GM10248 (cell line): Measurements from ENCODE around the gene RASSF5.

Experiments used
- CTCF ChIA-PET: fragments of 300-600 bp; sonication (Branson Sonifier 250); formaldehyde crosslinking; extraction: SDS; loops from one replicate; lab custom pipeline; 2021; ENCODE audit warnings: antibody characterized with exemption; lab: Yijun Ruan, JAX
- POLR2A ChIA-PET: fragments of 350-650 bp; sonication (Branson Sonifier 250); formaldehyde crosslinking; extraction: SDS; loops from one replicate; lab custom pipeline; 2020; ENCODE audit warnings: antibody characterized with exemption; lab: Yijun Ruan, JAX
- DNase-seq: peaks from one replicate; pipeline ENCODE4 v3.0.0; 2012; ENCODE audit errors: extremely low spot score
- CTCF ChIP-seq: IDR thresholded peaks from 2 replicates; pipeline ENCODE4 v1.5.1; 2012; ENCODE audit warnings: mild to moderate bottlenecking, low read depth; ENCODE audit errors: extremely low read depth, missing control alignments, control extremely low read depth

The RASSF5 gene

GRCh38 chr1:206463911-206464310 is 43.4 kb upstream of the RASSF5 start:
- no peak for DNase-seq
- TF ChIP-seq CTCF, result no peak
- CTCF ChIA-PET, result interaction anchor here (1.1 to 7.8 kb wide), 6 partner anchors 15 to 518 kb away, joined by 3 to 70 read pairs (median 22); no protein-coding TSS in a partner anchor
- POLR2A ChIA-PET, result no interaction called here

GRCh38 chr1:206464456-206464964 is 42.8 kb upstream of the RASSF5 start:
- DNase-seq, result no peak
- CTCF ChIA-PET, result interaction anchor here (0.8 to 7.8 kb wide), 8 partner anchors 14 to 518 kb away, joined by 3 to 70 read pairs (median 4); no protein-coding TSS in a partner anchor
- POLR2A ChIA-PET, result interaction anchor here (0.6 kb wide), 2 partner anchors 9 to 33 kb away, joined by 3 read pairs; no protein-coding TSS in a partner anchor

GRCh38 chr1:206465951-206466350 is 41.4 kb upstream of the RASSF5 start:
- CTCF ChIA-PET, result interaction anchor here (0.7 to 7.8 kb wide), 6 partner anchors 11 to 144 kb away, joined by 3 to 70 read pairs (median 6); no protein-coding TSS in a partner anchor
- TF ChIP-seq CTCF, result no peak
- peak; percentile 58 for DNase-seq
- POLR2A ChIA-PET, result no interaction called here

More at GRCh38 chr1:206464456-206464964, 42.8 kb upstream of the RASSF5 start:
- TF ChIP-seq CTCF, result no peak

- TF ChIP-seq CTCF, result no peak
- ChIA-PET CTCF (interaction anchor here (0.8 to 7.8 kb wide), 6 partner anchors 11 to 197 kb away, joined by 3 to 70 read pairs (median 4); no protein-coding TSS in a partner anchor), POLR2A (no interaction called here)
- no peak for DNase-seq
Observed at GRCh38 chr1:206466840-206467649, 40.3 kb upstream of the RASSF5 start.

GRCh38 chr1:206467915-206468314 is 39.4 kb upstream of the RASSF5 start:
- DNase-seq, result peak; percentile 53
- CTCF ChIA-PET, result interaction anchor here (0.9 to 7.8 kb wide), 4 partner anchors 11 to 125 kb away, joined by 3 to 70 read pairs (median 6); no protein-coding TSS in a partner anchor
- POLR2A ChIA-PET, result no interaction called here
- TF ChIP-seq CTCF, result no peak

GRCh38 chr1:206468571-206468970 is 38.8 kb upstream of the RASSF5 start:
- ChIA-PET CTCF (interaction anchor here (3.5 to 3.8 kb wide), 2 partner anchors 12 to 21 kb away, joined by 30 to 51 read pairs; no protein-coding TSS in a partner anchor), POLR2A (no interaction called here)
- no peak for DNase-seq
- TF ChIP-seq CTCF, result no peak
